ENCODE results near the gene LYRM4.

Gene LYRM4

GRCh38 chr6:5260661-5261544, at the start of gene LYRM4, which contains the start of gene FARS2:
TSS of gene LYRM4 (minus strand) at chr6:5260950. CDS start at chr6:5260733, 217 bp downstream.
TSS of gene FARS2 (plus strand) at chr6:5261513.
- DNase-seq = peak; percentile 91

GRCh38 chr6:5308066-5308465, 47.3 kb upstream of the LYRM4 start:
- no peak for DNase-seq

DNA sequence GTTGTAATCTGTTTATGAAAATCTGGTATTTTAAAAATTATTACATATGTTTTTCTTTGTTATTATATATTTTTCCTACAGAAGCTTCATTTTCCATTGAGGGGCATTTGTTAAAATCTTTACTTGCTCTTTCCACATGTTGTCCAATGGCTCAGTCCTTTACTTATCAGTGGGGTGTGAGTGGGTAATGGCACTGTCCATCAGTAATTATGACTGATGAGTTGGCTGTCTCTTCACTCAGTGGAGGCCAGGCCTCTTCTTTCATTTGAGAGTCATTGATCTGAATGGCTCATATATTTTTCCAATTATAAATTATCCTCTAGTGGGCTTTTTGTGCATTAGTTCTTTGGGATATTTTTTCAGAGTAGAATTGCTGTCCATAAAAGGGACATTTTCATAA, 46.3 kb upstream of the LYRM4 start:
- no peak for DNase-seq

DNA sequence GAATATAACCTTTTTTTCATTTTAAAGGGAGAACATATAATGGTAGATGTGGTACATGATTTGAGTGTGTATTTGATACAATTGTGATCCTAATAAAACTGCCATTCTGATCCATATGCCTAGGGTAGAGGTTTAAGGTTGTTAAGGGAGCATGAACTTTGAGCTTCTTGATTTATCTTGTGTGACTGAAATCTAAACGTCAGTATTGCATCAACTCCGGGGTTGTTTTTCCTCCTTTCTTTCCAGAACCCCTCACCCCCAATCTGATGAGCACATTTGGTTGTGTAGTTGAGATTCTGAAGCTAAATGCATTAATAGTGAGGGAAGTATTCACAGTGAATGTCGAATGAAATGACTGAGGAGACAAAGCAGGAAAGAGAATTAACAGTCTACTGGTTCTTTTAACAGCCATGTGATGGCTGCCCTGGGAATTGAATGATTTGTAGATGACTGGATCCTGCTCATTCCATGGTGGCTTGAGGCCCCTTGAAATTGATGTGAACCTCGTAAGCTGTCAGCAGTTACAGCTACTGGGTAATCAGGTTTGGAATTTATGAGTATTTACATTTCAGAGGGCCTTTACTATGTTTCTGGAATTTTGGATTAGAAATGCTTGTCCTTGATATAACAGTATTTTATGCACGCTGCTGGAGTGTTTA, 45.3 kb upstream of the LYRM4 start:
- peak; percentile 35 for DNase-seq

GRCh38 chr6:5303682-5304081, 42.9 kb upstream of the LYRM4 start:
- no peak for DNase-seq

- DNase-seq = peak; percentile 85
These were observed 42.4 kb upstream of the LYRM4 start for GRCh38 chr6:5302995-5303622.

DNA sequence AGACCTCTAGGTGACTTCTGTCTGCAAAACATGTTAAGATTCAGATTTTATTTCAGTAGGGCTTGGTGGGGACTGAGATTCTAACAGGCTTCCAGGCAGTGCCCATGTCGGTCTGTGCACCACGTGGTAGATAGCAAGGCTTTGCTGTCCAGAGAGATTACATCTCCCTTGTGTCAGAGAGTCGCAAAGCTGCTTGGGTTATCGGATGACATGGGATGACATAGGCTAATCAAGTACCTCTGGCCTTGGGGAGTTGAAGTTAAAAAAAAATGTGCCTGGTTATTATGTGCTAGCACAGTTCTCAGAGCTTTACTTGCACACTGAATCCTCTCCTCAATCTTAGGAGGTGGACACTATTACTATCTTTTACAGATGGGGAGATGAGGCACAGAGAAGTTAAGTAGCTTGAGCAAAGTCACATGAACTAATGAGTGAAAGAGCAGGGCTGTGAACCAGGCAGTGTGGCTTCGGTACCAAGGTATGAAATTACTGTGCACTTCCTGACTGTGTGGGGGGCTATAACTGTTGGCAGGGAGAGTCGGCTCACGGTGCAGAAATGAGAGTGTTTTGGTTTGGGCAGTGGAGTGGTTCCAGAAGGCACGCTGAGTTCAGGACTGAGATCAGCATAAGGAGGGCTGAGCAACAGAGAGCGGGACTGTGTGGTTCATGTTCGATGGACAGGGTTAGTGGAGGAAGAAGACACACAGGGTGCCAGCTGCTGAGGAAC, 41.6 kb upstream of the LYRM4 start:
- peak; percentile 93 for DNase-seq

DNA sequence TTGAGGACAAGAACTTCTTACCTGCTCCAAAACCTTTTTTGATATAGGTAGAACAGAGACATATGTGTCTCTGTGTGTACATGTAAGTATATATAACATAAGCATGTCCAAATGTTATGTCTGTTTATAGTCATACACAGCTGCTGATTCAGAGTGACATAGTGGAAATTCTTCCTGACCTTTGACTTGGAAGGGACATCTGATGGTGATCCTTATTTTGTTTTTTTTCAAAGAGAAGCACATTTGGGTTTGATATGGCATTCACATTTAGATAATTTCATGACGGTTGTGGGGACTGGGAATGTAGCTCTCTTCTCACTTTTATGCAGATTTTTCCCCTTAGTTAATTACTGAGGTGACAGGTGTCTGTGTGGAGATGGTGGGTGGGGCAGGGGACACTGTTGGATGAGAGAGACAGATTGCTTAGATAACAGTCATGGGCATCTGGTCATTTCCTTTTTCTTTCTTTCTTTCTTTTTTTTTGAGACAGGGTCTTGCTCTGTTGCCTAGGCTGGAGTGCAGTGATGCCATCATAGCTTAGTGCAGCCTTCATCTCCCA, 39.5 kb upstream of the LYRM4 start:
- no peak for DNase-seq

- no peak for DNase-seq
These were observed 34.9 kb upstream of the LYRM4 start for GRCh38 chr6:5295623-5296022.

GRCh38 chr6:5294392-5295211, 33.9 kb upstream of the LYRM4 start:
- peak; percentile 45 for DNase-seq

- no peak for DNase-seq
These were observed 32.9 kb upstream of the LYRM4 start for GRCh38 chr6:5293692-5294091.

DNA sequence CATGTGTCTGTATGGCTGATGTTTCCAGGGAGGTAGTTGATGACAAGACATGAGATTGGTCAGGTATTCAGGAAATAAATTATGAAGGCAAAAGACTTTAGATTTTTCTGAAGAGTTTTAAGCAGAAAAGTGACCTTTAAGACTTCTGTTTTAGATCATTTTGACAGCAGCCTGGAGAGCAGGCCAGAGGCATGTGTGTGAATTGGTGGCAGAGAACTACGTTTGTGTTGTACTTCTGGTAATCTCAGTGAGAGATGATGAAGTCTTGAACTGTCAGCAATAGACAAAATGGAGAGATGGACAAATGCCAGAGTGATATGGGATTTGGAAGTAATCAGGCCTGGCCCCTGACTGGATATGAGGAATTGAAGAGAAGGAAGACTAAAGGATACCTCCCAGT, 31.4 kb upstream of the LYRM4 start:
- no peak for DNase-seq

- DNase-seq = no peak
These were observed 29.8 kb upstream of the LYRM4 start for GRCh38 chr6:5290500-5290899.

DNA sequence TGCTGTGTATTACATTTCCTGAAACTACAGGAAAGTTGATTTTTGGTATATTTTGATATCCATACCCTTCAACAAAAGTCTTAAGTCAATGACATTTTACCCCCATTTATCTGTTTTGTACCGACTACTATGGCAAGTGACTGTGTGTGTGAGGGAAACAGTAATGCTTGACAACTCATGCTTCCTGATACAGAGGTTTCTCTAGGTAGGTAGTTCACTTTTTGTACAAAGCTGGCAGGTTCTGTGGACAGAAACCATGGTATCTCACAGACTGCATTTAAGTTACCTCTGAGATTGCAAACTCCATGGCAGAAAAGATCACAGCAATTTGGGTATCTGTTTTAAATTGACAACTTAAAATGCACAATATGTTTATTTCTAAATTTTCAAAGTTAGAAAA, 29.3 kb upstream of the LYRM4 start:
- no peak for DNase-seq

- DNase-seq = no peak
These were observed 27.2 kb upstream of the LYRM4 start for GRCh38 chr6:5287966-5288297.

- no peak for DNase-seq
These were observed 26.6 kb upstream of the LYRM4 start for GRCh38 chr6:5287205-5287965.

GRCh38 chr6:5286780-5287179, 26.0 kb upstream of the LYRM4 start:
- DNase-seq = no peak

DNA sequence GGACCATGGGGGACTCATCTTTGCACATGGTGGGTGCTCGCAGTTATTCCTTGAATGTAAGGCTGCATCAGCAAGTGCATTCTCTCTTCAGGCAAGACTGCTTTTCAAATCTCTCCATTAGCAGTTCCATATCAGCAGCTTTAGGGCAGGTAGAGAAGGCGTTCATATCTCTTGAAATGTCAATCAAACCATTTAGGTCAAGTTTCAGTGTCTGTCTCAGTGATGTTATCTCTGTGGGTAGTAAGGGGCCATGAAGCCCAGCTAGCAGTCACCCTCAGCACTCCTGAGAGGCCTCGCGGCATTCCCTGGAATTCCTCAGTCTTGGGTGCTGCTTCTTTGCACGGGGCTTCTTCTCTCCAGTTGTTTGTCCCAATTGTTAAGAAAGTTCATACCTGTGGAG, 24.8 kb upstream of the LYRM4 start:
- no peak for DNase-seq

DNA sequence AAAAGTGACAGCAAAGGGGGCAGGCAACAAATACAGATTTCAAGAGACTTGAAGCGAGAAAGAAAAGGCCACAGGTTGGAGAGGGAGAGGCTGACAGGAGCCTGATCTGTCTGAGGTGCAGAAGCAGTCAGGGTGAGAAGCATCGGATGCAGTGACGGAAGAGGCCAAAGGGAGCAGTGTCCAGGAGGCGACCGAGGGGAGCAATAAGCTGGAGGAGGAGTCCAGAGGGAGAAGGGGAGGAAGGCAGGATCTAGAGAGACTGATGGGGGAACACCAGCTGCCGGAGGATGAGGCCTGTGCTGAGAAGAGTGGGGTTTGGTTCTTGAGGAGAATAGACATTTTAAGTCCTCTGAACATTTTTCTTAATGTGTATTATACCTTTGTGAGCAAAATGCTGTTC, 24.3 kb upstream of the LYRM4 start:
- DNase-seq = no peak

DNA sequence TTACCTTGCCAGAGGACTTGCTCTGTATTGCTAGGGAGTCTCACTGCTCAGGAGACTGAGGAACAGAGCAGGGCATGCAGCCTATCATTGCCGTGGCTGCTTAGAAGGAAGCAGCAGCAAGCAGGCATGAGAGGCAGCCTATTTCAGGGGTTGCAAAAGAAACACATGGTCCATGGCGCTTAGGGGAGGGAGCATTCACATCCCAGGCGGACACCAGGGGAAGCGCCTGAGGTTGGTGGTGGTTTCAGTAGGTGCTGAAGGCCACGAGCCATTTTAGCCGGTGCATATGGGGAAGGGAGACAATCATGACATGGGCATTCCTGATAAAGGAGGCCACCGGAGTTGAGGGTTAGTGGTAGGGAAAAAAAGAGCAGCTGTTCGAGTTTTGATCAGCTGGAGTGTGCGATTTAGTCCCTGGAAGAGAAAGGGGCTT, 21.5 kb upstream of the LYRM4 start:
- DNase-seq = no peak

- peak; percentile 63 for DNase-seq
These were observed 20.2 kb upstream of the LYRM4 start for GRCh38 chr6:5280920-5281319.
